Activated naive CD8-positive, alpha-beta T cell treated with anti-CD3 and anti-CD28 coated beads, Interleukin-2, amount 50 U/mL, for 24 hours (primary cell): ENCODE measurements around the gene TUFT1.

ENCODE experiments used
- ATAC-seq: fragments of 150-1000 bp; cut with Tn5 transposase; one replicate; pipeline ENCODE4 v1.10.0; 2021
- DNase-seq: peaks from one replicate; pipeline ENCODE4 v3.0.0; 2021
- H3K27ac Mint-ChIP-seq: one replicate; pipeline ENCODE4 v1.8.0; 2021; ENCODE audit warnings: mild to moderate bottlenecking, mixed read lengths
- H3K27me3 Mint-ChIP-seq: one replicate; pipeline ENCODE4 v1.8.0; 2021; ENCODE audit warnings: mixed read lengths
- H3K36me3 Mint-ChIP-seq: one replicate; pipeline ENCODE4 v1.8.0; 2021; ENCODE audit warnings: low read depth, mixed read lengths
- H3K4me1 Mint-ChIP-seq: one replicate; pipeline ENCODE4 v1.8.0; 2021; ENCODE audit warnings: mixed read lengths
- H3K4me3 Mint-ChIP-seq: one replicate; pipeline ENCODE4 v1.8.0; 2021; ENCODE audit warnings: mild to moderate bottlenecking, moderate library complexity, mixed read lengths
- H3K9me3 Mint-ChIP-seq: one replicate; pipeline ENCODE4 v1.8.0; 2021; ENCODE audit warnings: mixed read lengths

TUFT1 gene, protein sequence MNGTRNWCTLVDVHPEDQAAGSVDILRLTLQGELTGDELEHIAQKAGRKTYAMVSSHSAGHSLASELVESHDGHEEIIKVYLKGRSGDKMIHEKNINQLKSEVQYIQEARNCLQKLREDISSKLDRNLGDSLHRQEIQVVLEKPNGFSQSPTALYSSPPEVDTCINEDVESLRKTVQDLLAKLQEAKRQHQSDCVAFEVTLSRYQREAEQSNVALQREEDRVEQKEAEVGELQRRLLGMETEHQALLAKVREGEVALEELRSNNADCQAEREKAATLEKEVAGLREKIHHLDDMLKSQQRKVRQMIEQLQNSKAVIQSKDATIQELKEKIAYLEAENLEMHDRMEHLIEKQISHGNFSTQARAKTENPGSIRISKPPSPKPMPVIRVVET

DNA sequence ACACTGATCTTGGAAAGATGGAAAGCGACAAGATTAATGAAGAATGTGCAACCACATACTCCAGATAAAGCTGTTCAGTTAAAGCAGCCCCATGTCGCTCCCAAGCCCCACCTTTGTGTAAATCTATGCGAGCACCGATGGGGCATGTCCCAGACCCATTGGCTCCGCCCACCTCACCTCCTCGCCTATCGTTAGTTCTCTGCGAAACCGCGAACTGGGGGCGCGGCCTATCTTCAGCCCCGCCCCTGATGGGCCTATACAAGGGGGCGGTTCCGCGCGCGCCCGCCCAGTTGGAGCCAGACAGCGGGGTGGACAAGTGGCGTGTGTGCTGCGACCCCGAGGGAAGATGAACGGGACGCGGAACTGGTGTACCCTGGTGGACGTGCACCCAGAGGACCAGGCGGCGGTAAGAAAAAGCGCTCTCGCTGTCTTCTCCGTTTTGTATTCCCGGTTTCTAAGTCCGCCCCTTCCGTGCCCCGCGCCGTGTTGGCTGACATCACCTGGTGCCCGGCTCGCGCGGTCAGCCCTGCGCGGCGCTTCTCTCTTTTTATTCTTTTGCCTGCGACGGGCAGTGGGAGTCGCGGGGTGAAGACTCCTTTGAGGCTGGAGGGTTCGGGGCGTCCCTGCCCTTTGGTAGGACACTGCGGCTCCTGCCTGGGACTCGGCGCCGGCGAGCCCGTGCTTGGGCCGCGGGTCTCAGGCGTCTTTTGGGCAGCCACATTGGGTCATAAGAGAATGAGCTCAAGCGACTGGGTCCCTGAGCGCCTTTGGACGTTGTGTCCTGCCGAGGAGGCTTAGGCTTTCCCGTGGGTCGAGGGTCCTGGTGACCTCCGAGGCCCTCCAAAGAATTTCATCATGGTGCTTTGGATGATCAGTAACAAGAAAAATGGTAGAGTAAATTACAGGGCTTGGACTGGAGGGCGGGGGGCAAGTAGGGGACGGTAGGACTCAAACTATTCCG lies at the start of gene TUFT1:
TUFT1 (plus strand) TSS at position 289 of the 961 bp plus-strand sequence; CDS start at position 347, 58 bp downstream.
- no peaks in the 10 kb centered on the region for H3K36me3 Mint-ChIP-seq
- peak; percentile 97 for ATAC-seq
- peak; percentile 95 for DNase-seq
- no peaks in the 10 kb centered on the region for H3K9me3 Mint-ChIP-seq
- peak within 1 kb of the TSS; percentile 19 for H3K27ac Mint-ChIP-seq
- peaks cover 12% of the 10 kb centered on the region for H3K27me3 Mint-ChIP-seq
- H3K4me3 Mint-ChIP-seq = peak within 1 kb of the TSS; percentile 84
- H3K4me1 Mint-ChIP-seq = peaks cover 20% of the 10 kb centered on the region

DNA sequence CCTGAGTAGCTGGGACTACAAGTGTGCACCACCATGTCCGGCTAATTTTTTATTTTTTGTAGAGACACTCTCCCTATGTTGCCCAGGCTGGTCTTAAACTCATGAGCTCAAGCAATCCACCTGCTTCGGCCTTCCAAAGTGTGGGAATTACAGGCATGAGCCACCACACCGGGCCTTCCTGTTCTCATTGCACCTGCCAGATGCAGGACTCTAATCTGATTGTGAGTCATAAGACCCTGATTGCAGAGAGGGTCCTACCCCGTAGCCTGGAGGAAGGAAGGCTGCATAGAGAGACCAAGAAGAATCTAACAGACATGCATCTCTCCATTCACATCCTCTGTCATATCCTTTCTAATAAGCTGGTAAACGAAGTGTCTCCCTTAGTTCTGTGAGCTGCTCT lies 48.5 kb upstream of the TUFT1 start:
- Mint-ChIP-seq H3K4me1 (peaks cover 13% of the 10 kb centered on the region), H3K4me3 (no peak overlapping the region), H3K27me3 (no peaks in the 10 kb centered on the region), H3K9me3 (no peaks in the 10 kb centered on the region), H3K27ac (no peak overlapping the region), H3K36me3 (no peaks in the 10 kb centered on the region)
- DNase-seq = no peak
- no peak for ATAC-seq

DNA sequence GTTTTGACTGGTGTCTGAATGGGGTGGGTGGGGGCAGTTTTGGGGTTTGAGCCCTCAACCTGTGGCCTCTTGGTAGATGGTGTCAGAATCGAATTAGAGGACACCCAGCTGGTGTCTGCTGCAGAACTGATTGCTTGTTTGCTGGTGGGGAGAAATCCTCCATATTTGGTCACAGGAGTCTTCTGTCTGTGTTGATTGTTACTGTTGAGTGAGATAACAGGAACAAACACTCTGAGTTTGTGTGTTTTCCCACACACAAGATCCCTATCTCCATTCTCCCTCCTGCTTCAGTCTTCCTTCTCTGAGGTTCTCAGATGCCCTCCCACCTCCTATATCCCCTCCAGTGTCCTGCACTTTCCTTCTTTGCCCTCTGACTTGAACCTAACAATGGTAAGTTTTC lies 48.0 kb upstream of the TUFT1 start:
- Mint-ChIP-seq H3K27ac (no peak overlapping the region), H3K36me3 (no peaks in the 10 kb centered on the region), H3K9me3 (no peaks in the 10 kb centered on the region), H3K4me1 (peaks cover 13% of the 10 kb centered on the region), H3K4me3 (no peak overlapping the region), H3K27me3 (no peaks in the 10 kb centered on the region)
- ATAC-seq (no peak), DNase-seq (no peak)

DNA sequence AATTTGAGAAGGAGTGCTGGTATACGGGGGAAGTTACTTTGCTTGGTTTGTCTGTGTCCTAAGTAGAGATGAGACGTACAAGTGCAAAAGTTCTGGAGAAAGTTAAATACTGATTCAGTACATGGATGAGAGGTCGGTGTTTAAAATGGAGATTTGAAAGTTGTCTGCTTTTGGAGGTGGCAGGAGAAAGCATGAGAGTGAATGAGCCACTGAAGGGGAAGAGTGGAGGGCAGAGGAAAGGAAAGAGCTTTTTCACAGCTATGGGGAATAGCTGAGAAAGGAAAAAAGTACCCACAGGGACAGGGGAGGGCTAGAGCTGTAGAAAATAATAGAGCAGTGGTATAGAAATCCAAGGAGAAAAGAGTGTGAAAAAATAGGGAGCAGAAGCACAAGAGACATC lies 47.1 kb upstream of the TUFT1 start:
- H3K27me3 Mint-ChIP-seq = no peaks in the 10 kb centered on the region
- no peak for DNase-seq
- H3K36me3 Mint-ChIP-seq = no peaks in the 10 kb centered on the region
- H3K9me3 Mint-ChIP-seq = no peaks in the 10 kb centered on the region
- H3K4me1 Mint-ChIP-seq = peaks cover 13% of the 10 kb centered on the region
- no peak overlapping the region for H3K27ac Mint-ChIP-seq
- H3K4me3 Mint-ChIP-seq = no peak overlapping the region
- no peak for ATAC-seq

DNA sequence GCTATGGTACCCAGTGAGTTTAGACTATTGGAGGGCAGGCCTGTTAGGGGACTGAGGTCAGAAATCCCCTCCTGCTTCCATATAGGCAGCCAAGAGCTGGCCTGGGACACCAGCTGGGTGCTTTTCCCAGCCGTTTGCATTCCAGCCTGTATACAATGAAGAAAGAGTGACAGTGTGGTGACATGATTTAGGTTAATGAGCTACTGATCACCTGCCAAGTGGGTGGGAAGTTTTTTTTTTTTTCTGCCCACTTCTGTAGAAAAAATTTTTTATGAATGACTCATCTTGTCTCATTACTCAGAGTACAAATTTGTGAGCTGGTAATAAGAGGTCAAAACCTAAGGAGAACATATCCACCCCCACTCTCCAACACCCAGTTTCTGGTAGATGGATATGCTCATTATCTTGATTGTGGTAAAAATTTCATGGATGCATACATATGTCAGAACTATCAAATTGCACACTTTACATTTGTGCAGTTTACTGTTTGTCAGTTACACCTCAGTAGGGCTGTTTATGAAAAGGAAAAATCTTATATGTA lies 45.3 kb upstream of the TUFT1 start:
- H3K36me3 Mint-ChIP-seq = no peaks in the 10 kb centered on the region
- DNase-seq (no peak), ATAC-seq (peak; percentile 85)
- peaks cover 13% of the 10 kb centered on the region for H3K4me1 Mint-ChIP-seq
- no peak overlapping the region for H3K27ac Mint-ChIP-seq
- no peaks in the 10 kb centered on the region for H3K9me3 Mint-ChIP-seq
- H3K4me3 Mint-ChIP-seq = no peak overlapping the region
- H3K27me3 Mint-ChIP-seq = no peaks in the 10 kb centered on the region

DNA sequence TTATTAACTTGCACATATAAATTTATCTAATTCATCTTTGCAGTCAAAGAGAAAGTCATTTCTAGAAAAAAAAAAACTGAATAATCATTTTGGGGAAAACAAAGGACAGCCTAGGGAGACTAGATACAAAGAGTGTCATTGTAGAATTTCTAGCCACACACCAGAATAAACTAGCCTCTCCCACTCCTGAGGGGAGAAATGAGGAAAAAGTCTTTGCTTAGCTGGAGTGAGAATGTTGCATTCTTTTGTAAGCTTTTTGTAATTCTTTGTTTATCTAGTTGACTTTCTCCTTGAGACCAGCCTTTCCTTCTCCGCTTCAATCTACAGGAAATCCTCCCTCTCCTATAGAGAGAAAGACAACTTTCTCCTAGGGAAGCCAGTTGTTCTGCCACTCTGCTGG lies 44.8 kb upstream of the TUFT1 start:
- H3K27ac Mint-ChIP-seq = no peak overlapping the region
- no peaks in the 10 kb centered on the region for H3K9me3 Mint-ChIP-seq
- no peaks in the 10 kb centered on the region for H3K36me3 Mint-ChIP-seq

DNA sequence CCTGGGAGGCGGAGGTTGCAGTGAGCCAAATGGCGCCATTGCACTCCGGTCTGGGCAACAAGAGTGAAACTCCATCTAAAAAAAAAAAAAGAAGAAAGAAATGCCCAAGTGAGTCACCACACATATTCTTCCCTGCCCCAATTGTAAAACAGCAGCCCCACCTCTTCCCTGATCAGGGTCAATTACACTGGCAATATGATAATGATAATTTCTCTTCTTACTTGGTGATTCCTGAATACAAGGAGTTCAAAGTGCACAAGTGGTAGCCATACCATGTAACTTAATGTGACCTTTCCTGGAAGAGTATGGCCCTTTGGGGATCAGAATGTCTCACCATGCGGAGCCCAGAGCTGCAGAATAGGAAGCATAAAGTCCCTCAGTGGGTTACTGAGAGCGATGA lies 40.7 kb upstream of the TUFT1 start:
- no peak for DNase-seq
- Mint-ChIP-seq H3K9me3 (no peaks in the 10 kb centered on the region), H3K4me1 (peaks cover 20% of the 10 kb centered on the region), H3K27me3 (no peaks in the 10 kb centered on the region), H3K4me3 (no peak overlapping the region), H3K36me3 (no peaks in the 10 kb centered on the region), H3K27ac (no peak overlapping the region)
- ATAC-seq = no peak

More for the DNA sequence above, 44.8 kb upstream of the TUFT1 start:
- DNase-seq (no peak), ATAC-seq (no peak)
- H3K27me3 Mint-ChIP-seq = no peaks in the 10 kb centered on the region
- no peak overlapping the region for H3K4me3 Mint-ChIP-seq
- peaks cover 13% of the 10 kb centered on the region for H3K4me1 Mint-ChIP-seq

DNA sequence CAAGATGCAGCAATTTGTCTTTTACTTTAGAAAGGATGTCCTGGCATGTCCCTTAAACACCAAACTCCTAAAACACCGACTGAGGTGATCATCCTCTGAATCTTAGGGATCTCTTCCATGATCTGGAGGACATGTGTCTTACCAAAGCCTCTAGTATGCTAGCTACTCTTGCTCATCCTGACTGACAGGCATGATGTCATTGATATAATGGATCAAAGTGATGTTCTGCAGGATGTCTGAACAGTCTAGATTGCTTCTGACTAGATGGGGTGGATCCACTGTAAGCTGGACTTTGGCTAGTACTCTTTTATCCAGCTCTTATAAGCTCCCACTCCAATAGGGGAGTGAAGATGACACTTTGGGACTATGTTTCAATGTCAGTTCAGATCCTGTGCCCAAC lies 40.2 kb upstream of the TUFT1 start:
- H3K4me3 Mint-ChIP-seq = no peak overlapping the region
- H3K9me3 Mint-ChIP-seq = no peaks in the 10 kb centered on the region
- no peaks in the 10 kb centered on the region for H3K36me3 Mint-ChIP-seq
- no peaks in the 10 kb centered on the region for H3K27me3 Mint-ChIP-seq
- peaks cover 15% of the 10 kb centered on the region for H3K4me1 Mint-ChIP-seq
- H3K27ac Mint-ChIP-seq = no peak overlapping the region
- ATAC-seq = no peak
- DNase-seq = no peak

DNA sequence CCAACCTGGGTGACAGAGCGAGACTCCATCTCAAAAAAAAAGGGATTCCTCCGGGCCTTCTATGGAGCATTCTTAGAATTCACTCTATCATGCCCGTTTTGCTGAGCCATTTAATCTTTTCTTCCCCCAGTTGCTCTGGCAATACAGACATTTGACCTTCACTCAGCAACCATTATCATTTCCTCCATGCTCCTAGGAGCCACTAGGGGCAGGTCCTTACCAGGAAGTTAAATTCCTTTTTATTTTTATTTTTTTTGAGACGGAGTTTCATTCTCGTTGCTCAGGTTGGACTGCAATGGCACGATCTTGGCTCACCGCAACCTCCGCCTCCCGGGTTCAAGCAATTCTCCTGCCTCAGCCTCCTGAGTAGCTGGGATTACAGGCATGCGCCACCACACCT lies 38.6 kb upstream of the TUFT1 start:
- Mint-ChIP-seq H3K4me1 (peaks cover 9% of the 10 kb centered on the region), H3K27me3 (no peaks in the 10 kb centered on the region), H3K36me3 (no peaks in the 10 kb centered on the region), H3K4me3 (no peak overlapping the region), H3K27ac (no peak overlapping the region), H3K9me3 (no peaks in the 10 kb centered on the region)
- DNase-seq (no peak), ATAC-seq (no peak)

DNA sequence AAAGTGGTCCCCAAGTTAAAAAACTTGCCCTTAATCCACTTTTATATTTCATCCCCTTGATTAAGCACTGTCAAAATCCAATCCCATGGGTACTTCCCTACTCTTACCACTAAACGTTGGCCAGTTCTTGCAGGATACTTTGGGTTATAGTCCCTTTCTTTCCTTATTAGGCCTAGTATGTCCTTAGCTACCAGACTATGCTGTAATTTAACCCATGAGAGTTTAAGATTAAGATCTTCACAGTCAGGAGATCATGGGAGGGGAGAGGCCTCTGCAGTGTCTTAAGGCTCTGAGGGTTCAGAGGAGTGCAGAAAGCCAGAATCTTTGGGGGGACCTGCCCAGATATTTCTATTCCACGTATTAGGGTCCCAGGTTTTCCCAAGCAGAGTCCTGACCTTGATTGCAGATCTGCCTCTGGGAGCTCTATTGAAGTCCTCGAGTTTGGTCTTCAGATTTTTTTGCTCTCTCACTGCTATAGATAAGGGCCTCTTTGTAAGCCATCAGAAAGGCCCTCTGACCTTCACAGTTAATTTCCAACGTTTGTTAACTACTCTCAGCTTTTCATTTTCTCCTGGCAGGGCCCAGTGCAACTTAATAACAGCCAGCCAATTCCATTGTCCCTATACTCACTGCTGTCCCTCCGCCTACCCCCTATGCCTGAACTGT lies 37.9 kb upstream of the TUFT1 start:
- no peak for DNase-seq
- H3K4me3 Mint-ChIP-seq = no peak overlapping the region

DNA sequence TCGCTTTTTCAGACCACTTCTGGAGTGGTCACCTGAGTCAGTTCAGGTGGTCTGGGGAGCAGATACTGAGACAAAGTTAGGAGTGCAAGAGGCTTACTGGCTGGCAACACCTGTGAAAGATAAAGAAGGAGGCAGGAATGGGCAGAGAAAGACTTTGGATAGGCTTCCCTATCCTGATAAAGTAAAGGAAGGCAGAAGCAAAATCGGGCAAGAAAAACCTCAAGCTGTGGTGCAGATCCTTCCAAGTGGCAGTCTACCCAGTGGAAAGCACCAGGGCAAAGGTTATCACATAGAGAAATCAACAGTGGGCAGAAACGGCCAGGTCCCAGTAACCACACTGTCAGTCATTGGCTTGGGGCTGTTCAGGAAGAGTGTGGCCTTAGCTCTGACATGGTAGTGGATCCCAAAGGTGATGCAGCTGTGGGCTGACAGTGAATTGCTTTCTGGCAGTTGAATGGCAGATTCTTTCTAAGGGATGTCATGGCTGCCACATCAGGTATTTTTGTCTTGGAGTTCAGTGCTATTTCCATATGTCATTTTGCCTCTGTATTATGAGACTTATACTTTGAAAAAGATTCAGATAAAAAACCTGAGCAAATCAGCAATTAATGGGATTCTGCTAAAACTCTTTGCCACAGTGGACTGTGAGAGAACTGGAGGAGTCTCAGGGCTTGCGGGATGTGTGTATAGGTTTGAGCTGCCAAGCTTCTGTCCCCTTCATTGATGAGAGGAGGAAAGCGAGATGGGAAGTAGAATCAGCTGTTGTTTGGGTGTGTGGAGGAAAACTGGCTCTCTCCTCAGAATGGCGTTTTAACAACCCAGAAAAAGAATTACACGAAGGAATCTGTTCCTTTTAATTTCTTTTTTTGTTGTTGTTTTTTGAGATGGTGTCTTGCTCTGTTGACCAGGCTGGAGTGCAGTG lies 37.0 kb upstream of the TUFT1 start:
- ATAC-seq (peak; percentile 72), DNase-seq (no peak)
- Mint-ChIP-seq H3K36me3 (no peaks in the 10 kb centered on the region), H3K9me3 (no peaks in the 10 kb centered on the region), H3K4me1 (peaks cover 9% of the 10 kb centered on the region), H3K4me3 (no peak overlapping the region), H3K27me3 (no peaks in the 10 kb centered on the region), H3K27ac (peak overlapping the region; percentile 23)

More for the DNA sequence above, 37.9 kb upstream of the TUFT1 start:
- no peak for ATAC-seq
- no peaks in the 10 kb centered on the region for H3K27me3 Mint-ChIP-seq
- H3K27ac Mint-ChIP-seq = peak overlapping the region; percentile 23
- peaks cover 9% of the 10 kb centered on the region for H3K4me1 Mint-ChIP-seq
- H3K36me3 Mint-ChIP-seq = no peaks in the 10 kb centered on the region
- no peaks in the 10 kb centered on the region for H3K9me3 Mint-ChIP-seq

DNA sequence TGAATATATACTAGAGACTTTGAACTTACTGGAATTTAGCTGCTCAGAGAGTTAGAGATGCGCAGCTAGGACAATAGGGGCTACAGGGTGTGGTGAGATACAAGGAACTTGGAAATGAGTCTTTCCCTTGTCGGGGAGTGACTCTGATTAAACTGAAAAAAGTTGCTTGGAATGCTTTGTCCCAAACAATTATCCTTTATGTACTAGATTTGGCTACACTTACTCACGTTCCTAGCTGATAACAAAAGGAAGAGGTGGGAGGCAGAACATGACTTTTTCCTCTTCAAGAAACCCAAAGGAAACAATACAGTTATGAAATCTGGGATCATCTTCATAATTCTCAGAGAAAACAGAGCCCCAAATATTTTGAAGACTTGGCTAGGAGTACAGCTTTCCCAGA lies 35.9 kb upstream of the TUFT1 start:
- no peak overlapping the region for H3K27ac Mint-ChIP-seq
- H3K36me3 Mint-ChIP-seq = no peaks in the 10 kb centered on the region
- ATAC-seq = no peak
- H3K9me3 Mint-ChIP-seq = no peaks in the 10 kb centered on the region
- H3K4me1 Mint-ChIP-seq = peaks cover 9% of the 10 kb centered on the region
- DNase-seq = no peak
- no peak overlapping the region for H3K4me3 Mint-ChIP-seq
- H3K27me3 Mint-ChIP-seq = no peaks in the 10 kb centered on the region

DNA sequence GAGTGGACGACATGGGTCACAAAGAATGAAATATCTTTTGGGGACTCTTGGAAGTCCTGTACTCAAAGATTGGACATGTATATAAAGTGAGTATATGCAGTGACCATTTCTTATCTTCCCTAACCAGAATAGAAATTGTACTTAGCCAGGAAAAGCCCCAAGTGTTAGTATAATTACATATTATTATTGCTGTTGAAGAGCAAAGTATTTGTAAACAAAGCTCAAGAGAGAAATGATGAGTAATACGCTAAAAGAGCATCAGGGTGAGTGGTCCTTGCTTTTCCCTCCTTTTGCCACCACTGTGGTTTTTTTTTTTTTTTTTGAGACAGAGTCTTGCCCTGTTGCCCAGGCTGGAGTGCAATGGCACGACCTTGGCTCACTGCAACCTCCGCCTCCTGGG lies 35.4 kb upstream of the TUFT1 start:
- Mint-ChIP-seq H3K4me1 (peaks cover 9% of the 10 kb centered on the region), H3K36me3 (no peaks in the 10 kb centered on the region), H3K27ac (no peak overlapping the region), H3K27me3 (no peaks in the 10 kb centered on the region), H3K9me3 (no peaks in the 10 kb centered on the region), H3K4me3 (no peak overlapping the region)
- DNase-seq = no peak
- ATAC-seq = no peak
